Cortex of kidney (tissue), 1 donor: Measurements from ENCODE around the gene KPNA4.
A peak's percentile ranks its signal among the peaks of the same experiment; 100 is the strongest.

Experiments used
- DNase-seq: peaks from one replicate; lab custom pipeline; 2025; lab: John Stamatoyannopoulos, UW

Gene KPNA4

DNA sequence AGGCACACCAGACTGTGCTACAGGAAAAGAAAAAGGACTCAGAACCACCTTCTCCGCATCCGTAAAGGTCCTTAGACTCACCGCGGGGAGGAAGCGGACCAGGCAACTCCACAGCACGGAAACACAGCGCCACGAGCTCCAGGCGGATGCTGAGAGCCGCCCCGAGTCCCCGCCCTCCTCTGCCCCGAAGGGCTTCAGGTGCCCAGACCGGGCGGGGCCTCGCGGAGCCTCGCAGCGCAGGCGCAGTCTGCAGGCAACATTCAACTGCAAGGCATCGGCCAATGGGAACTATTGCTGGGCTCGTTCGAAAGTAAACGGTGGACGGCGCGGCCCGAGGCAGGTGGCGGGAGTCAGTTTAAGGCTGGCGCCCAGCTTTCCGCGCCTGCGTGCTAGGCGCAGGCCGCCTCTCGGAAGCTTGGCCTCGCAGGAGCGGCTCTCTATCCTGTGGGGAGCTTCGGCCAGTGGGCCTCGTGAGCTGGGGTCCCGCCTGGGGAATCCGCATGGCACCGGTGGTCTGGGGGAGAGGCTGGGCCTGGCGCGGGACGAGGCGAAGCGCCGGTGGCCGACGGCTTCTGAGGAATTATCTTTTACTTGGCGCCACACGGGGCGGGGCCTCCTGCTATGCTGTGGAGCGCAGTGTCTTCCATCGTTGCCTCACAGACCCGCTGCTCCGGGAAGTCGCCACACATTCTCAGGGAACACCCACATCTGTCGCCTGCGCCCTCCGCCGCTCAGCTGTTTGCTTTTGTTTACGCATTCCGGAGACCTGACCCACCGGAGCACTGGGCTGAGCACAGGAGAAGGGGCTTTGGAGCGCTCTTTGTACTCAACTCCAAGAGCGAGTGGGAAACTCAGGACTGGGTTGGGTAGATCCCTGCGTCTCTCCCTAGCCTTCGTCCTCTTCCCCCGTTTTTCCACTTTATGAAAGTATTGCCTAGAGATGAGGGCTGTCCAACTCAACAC is 115.5 kb downstream of the KPNA4 start, which contains the start of gene TRIM59:
TSS of gene TRIM59 (minus strand) at position 151 of the 963 bp plus-strand sequence. CDS start 10,603 bp downstream, outside the sequence.
- peak; percentile 13 for DNase-seq

DNA sequence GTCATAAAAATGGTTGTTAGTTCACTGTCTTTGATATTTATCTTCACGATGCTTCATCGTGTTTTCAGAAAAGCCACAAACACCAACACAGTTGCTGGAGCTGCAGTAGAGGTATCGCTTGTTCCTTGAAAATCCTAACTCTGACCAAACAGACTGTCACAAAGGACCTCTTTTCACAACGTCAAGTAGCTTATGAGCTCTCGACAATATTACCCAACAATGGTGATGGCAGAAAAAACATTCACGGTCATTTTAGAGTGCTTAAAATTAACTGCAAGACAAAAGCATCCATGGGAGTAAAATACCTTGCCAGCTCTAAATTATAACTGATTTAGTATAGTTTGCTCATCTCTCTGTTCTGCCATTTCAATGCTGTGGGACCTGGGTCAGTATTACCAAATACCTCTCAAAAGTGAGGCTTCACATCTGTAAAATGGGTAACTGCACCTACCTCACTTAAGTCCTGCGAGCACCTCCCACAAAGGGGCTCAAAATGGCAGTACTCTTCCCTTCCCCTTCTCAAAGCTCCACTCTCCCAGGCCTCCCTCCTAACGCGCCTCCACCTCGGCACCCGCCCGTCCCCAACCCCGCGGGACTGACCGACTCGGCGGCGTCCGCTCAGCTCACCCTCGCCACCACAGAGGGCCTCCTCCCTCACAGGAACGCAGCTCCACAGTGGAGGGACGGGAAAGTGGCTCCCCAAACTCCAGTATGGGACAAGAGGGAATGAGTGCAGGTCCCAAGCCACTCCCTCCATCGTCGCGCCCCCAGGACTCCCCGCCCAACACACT is 116.3 kb downstream of the KPNA4 start:
- DNase-seq = no peak

DNA sequence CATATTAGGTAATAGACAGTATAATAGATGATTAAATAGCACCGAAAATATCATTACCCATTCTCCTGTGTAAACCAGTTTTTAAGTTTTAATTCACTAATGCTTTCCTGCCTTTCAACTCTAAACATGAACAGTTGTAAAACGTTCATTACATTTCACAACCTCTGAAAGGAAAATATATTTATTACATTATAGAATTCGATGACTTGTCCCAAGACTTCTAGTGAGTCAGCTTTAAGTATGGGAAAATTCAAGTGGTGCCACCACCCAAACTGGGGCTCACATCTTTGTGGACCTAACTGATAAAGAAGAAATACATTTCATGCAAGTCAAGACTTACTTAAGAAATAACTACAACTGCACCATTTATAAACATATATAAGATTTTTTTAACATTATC is 117.8 kb downstream of the KPNA4 start:
- DNase-seq = no peak

- no peak for DNase-seq
These were observed 118.8 kb downstream of the KPNA4 start for GRCh38 chr3:160446522-160447056.

- DNase-seq = no peak
These were observed 119.5 kb downstream of the KPNA4 start for GRCh38 chr3:160445854-160446253.
